Measurements from ENCODE around the gene IGSF3. TPM values are rescaled to one million over a fixed set of nuclear protein-coding genes. Genes with fewer than 3 reads are reported as not detected.

IGSF3 gene
- total RNA-seq, 1 donor from 2014 or later: 37.1 TPM

DNA sequence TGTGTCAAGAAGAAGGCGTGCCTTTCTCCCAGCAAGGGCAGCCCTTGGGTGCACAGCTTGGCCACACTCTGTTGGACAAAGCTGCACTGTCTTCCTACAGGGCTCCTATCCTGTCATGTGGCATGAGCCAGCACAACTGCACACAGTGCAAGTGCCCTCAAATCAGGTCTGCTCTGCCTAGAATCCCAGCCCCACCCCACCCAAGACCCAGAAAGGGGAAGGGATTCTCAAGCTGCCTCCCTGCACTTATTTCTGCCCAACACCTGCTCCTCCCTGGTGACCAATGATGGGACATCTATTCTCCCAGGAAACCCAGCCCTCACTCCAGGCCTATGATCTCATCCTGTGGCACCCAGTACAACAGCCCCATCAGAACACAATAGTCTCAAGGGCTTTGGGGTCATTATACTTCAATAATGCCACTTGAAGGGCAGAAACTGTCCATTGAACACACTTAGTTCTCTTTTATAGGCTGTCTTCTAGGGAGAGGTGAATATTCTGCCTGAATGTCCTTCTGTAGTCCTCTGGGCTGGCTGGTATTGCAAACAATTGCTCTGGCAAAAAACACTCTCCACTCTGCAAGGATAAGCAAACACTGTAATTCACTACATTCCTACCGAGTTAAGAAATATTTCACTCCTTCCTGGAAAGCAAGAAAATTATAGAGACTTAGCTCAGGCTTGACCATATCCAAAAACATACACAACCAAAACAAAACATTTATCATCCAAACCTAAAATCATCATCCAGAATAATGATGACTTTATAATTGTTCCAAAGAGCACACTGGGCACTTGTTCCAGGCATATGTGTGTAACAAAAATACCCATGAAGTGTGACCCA is 43.1 kb upstream of the IGSF3 start:
- FAIRE-seq: no peak
- Histone ChIP-seq H3K27me3 (ENCODE audit: control insufficient read depth, insufficient read depth, low read length) (no peaks in the 10 kb centered on the region), H3K4me3 (ENCODE audit: low read depth, low read length) (no peak overlapping the region), H3K36me3 (ENCODE audit: control insufficient read depth, insufficient read depth, low read length) (no peaks in the 10 kb centered on the region)
- TF ChIP-seq, protein P1, sequence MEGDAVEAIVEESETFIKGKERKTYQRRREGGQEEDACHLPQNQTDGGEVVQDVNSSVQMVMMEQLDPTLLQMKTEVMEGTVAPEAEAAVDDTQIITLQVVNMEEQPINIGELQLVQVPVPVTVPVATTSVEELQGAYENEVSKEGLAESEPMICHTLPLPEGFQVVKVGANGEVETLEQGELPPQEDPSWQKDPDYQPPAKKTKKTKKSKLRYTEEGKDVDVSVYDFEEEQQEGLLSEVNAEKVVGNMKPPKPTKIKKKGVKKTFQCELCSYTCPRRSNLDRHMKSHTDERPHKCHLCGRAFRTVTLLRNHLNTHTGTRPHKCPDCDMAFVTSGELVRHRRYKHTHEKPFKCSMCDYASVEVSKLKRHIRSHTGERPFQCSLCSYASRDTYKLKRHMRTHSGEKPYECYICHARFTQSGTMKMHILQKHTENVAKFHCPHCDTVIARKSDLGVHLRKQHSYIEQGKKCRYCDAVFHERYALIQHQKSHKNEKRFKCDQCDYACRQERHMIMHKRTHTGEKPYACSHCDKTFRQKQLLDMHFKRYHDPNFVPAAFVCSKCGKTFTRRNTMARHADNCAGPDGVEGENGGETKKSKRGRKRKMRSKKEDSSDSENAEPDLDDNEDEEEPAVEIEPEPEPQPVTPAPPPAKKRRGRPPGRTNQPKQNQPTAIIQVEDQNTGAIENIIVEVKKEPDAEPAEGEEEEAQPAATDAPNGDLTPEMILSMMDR (IDR thresholded peaks at IDR 0.05; ENCODE audit: insufficient read depth, low read length, severe bottlenecking): no peak
- DNase-seq (ENCODE audit: low read depth): no peak

DNA sequence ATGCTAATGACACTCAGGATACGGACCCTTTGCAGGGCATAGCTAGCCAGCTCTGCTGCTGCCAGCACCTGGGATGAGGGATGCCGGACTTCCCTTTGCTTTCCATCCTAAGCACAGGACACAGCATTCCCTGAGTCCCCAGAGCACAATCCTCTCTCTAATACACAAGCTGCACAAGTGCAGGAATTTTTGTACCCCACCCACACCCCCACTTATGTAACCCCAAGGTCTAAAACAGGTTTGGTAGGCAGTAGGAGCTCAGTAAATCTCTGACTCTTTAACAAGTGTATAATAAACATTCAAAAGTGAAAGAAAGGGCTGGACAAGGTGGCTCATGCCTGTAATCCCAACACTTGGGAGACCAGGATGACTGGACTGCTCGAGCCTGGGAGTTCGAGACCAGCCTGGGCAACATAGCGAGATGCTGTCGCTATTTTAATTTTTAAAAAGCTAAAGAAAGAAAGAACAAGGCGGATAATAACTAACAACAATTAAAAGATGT is 42.2 kb upstream of the IGSF3 start:
- TF ChIP-seq, protein P1 (IDR thresholded peaks at IDR 0.05; ENCODE audit: insufficient read depth, low read length, severe bottlenecking): no peak
- H3K36me3 ChIP-seq (ENCODE audit: control insufficient read depth, insufficient read depth, low read length): no peaks in the 10 kb centered on the region
- H3K27me3 ChIP-seq (ENCODE audit: control insufficient read depth, insufficient read depth, low read length): no peaks in the 10 kb centered on the region
- FAIRE-seq (no peak), DNase-seq (ENCODE audit: low read depth) (no peak)
- H3K4me3 ChIP-seq (ENCODE audit: low read depth, low read length): no peak overlapping the region

DNA sequence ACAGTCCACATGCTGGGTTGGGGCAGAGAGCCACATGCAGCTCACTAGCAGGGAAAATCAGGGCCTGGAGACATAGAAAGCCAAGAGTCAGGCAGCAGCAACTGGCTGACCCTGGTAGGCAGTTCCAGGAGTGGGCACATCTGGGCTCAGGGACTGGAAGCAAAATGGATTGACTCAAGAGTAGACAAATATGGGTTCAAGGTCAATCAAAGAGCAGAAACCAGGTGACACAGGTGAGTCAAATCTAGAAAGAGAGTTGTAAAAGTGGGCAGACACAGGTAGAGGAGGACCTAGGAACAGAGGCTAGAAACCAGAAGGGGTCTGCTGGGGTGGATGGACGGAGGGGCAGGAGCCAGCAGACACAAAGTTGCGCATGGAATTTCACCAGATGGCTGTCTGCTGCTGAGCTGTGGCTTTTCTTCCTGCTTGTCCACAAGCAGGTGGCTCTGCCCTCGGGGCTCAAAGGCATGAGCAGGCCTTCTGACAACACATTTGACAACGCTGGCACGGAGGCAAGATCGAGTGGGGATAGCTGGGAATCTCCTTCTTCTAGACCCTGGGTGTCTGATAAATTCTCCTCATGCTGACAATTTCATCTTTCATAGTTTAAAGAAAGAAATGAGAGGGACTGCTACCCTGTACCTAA is 40.8 kb upstream of the IGSF3 start:
- Histone ChIP-seq H3K36me3 (ENCODE audit: control insufficient read depth, insufficient read depth, low read length) (no peaks in the 10 kb centered on the region), H3K4me3 (ENCODE audit: low read depth, low read length) (no peak overlapping the region), H3K27me3 (ENCODE audit: control insufficient read depth, insufficient read depth, low read length) (no peaks in the 10 kb centered on the region)
- FAIRE-seq: no peak
- TF ChIP-seq, protein P1 (IDR thresholded peaks at IDR 0.05; ENCODE audit: insufficient read depth, low read length, severe bottlenecking): no peak
- no peak for DNase-seq (ENCODE audit: low read depth)

DNA sequence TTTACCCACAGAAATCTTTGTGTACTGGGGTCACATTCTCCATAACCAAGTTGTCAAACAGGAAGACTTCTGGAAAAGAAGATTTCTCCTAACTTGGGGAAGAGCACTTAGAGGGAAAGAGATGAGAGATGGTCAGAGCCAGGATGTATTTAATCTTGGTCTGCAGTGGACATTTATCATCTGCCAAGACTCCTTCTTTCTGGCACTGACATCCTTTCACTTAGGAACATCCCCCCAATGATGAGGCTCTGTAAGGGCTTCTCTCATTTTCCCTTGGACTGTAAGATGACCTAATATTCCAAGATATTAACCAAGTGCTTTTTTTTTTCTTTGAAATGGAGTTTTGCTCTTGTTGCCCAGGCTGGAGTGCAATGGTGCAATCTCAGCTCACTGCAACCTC is 39.3 kb upstream of the IGSF3 start:
- DNase-seq (ENCODE audit: low read depth) (no peak), FAIRE-seq (no peak)
- no peaks in the 10 kb centered on the region for H3K27me3 ChIP-seq (ENCODE audit: control insufficient read depth, insufficient read depth, low read length)
- H3K4me3 ChIP-seq (ENCODE audit: low read depth, low read length): no peak overlapping the region
- TF ChIP-seq, protein P1 (IDR thresholded peaks at IDR 0.05; ENCODE audit: insufficient read depth, low read length, severe bottlenecking): no peak
- no peaks in the 10 kb centered on the region for H3K36me3 ChIP-seq (ENCODE audit: control insufficient read depth, insufficient read depth, low read length)

DNA sequence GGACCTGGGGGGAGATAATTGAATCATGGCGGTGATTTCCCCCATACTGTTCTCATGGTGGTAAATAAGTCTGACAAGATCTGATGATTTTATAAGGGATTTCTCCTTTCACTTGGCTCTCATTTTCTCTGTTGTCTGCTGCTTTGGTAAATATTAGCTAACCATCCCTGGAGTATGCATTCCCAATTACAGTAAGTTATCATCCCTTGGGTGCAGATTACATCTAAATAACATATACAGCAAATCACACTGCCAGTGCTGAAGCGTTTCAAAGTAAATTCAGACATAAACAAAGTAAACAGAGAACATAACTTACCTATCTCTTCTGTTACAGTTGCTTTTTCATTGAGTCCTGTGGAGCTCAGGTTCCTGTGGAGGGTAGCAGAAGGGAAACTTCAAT is 38.6 kb upstream of the IGSF3 start:
- no peak for FAIRE-seq
- H3K27me3 ChIP-seq (ENCODE audit: control insufficient read depth, insufficient read depth, low read length): no peaks in the 10 kb centered on the region
- TF ChIP-seq, protein P1 (IDR thresholded peaks at IDR 0.05; ENCODE audit: insufficient read depth, low read length, severe bottlenecking): no peak
- no peak for DNase-seq (ENCODE audit: low read depth)
- H3K36me3 ChIP-seq (ENCODE audit: control insufficient read depth, insufficient read depth, low read length): no peaks in the 10 kb centered on the region
- H3K4me3 ChIP-seq (ENCODE audit: low read depth, low read length): no peak overlapping the region

All from bronchial epithelial cell (primary cell).